Calu3 (cell line): ENCODE results near the gene ATP1A2. TPM values are rescaled to one million over a fixed set of nuclear protein-coding genes. Genes with fewer than 3 reads are reported as not detected.

Experiments used
- BruUV-seq: library from RNA; stranded (reverse); fragments of 400-500 nt; replicated peaks from 2 replicates; lab custom pipeline; 2021; lab: Mats Ljungman, UMichigan
- CTCF ChIA-PET: fragments of 300-600 bp; sonication (Branson Sonifier 250); formaldehyde crosslinking; loops from one replicate; lab custom pipeline; 2022; ENCODE audit warnings: antibody characterized with exemption; lab: Charles Lee
- DNase-seq: peaks from one replicate; pipeline ENCODE4 v3.0.0; 2022
- H3K27ac Mint-ChIP-seq: one replicate; pipeline ENCODE4 v1.8.0; 2022; ENCODE audit warnings: mixed read lengths; ENCODE audit not compliant: unreplicated experiment
- H3K27me3 Mint-ChIP-seq: one replicate; pipeline ENCODE4 v1.8.0; 2022; ENCODE audit warnings: mixed read lengths; ENCODE audit not compliant: unreplicated experiment
- H3K36me3 Mint-ChIP-seq: one replicate; pipeline ENCODE4 v1.8.0; 2022; ENCODE audit warnings: mild to moderate bottlenecking, moderate library complexity, mixed read lengths; ENCODE audit not compliant: insufficient read depth, unreplicated experiment
- H3K4me1 Mint-ChIP-seq: one replicate; pipeline ENCODE4 v1.8.0; 2022; ENCODE audit warnings: mild to moderate bottlenecking, low read depth, mixed read lengths; ENCODE audit not compliant: unreplicated experiment
- H3K4me3 Mint-ChIP-seq: one replicate; pipeline ENCODE4 v1.8.0; 2022; ENCODE audit warnings: mild to moderate bottlenecking, low read depth, moderate library complexity, mixed read lengths; ENCODE audit not compliant: unreplicated experiment
- H3K9me3 Mint-ChIP-seq: one replicate; pipeline ENCODE4 v1.8.0; 2022; ENCODE audit warnings: low read depth, mixed read lengths; ENCODE audit not compliant: unreplicated experiment
- intact Hi-C: fragments of 100-400 bp; cut with micrococcal nuclease; formaldehyde crosslinking; loops from one replicate; pipeline ENCODE4 v1.10.0; 2022; ENCODE audit not compliant: unreplicated experiment
- total RNA-seq: library from RNA; stranded (reverse); gene quantifications from 2 replicates; pipeline ENCODE4 v1.2.3, GENCODE V29; 2022
- TF ChIP-seq, protein P1 (sequence below): fragments of 200-600 bp; IDR thresholded peaks from one replicate; pipeline ENCODE4 v1.8.0; 2022; ENCODE audit warnings: antibody characterized with exemption; ENCODE audit not compliant: unreplicated experiment

Gene ATP1A2
- total RNA-seq, 1 experiment from 2014 or later: not detected

DNA sequence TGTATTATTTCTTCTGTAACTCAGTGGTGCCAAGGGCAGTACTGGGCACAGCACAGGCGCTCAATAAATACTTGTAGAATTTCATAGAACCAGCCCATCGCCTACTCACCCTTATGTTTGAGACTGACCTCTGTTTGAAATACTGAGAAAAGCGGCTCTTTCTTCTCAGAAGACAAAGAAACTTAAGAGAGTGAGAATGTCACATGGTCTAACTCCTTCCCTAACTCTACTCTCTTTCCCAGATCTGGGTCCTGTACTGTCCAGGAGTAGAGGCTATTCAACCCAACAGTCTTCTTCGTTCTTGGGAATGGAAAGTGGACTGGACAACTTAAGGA, 21.3 kb upstream of the ATP1A2 start:
- Mint-ChIP-seq H3K9me3 (no peaks in the 10 kb centered on the region), H3K27me3 (no peaks in the 10 kb centered on the region), H3K27ac (no peak overlapping the region), H3K36me3 (peaks cover 19% of the 10 kb centered on the region), H3K4me3 (no peak overlapping the region), H3K4me1 (peaks cover 13% of the 10 kb centered on the region)
- CTCF ChIA-PET: no interaction called here
- DNase-seq: no peak
- TF ChIP-seq, protein P1, sequence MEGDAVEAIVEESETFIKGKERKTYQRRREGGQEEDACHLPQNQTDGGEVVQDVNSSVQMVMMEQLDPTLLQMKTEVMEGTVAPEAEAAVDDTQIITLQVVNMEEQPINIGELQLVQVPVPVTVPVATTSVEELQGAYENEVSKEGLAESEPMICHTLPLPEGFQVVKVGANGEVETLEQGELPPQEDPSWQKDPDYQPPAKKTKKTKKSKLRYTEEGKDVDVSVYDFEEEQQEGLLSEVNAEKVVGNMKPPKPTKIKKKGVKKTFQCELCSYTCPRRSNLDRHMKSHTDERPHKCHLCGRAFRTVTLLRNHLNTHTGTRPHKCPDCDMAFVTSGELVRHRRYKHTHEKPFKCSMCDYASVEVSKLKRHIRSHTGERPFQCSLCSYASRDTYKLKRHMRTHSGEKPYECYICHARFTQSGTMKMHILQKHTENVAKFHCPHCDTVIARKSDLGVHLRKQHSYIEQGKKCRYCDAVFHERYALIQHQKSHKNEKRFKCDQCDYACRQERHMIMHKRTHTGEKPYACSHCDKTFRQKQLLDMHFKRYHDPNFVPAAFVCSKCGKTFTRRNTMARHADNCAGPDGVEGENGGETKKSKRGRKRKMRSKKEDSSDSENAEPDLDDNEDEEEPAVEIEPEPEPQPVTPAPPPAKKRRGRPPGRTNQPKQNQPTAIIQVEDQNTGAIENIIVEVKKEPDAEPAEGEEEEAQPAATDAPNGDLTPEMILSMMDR: no peak
- intact Hi-C loops: no loop called here
- BruUV-seq: no TSS peak

DNA sequence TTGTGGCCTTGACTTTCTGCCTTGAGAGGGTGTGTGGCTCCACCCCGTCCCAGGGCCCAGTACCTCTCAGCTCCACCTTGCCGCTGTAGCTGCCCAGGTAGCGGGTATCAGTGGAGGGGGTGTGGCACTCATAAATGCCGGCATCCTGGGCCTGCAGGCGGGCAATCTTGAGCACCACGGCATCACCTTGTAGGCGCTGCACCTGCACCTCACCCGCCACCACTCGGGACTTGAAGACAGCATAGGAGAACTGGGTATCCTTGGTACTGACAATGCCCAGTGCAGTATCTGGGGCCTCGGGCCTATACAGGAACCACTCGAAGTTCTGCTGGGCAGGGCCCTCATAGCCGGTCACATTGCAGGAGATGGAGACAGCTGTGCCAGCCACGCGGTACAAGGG, 20.8 kb upstream of the ATP1A2 start:
- intact Hi-C loops: no loop called here

DNA sequence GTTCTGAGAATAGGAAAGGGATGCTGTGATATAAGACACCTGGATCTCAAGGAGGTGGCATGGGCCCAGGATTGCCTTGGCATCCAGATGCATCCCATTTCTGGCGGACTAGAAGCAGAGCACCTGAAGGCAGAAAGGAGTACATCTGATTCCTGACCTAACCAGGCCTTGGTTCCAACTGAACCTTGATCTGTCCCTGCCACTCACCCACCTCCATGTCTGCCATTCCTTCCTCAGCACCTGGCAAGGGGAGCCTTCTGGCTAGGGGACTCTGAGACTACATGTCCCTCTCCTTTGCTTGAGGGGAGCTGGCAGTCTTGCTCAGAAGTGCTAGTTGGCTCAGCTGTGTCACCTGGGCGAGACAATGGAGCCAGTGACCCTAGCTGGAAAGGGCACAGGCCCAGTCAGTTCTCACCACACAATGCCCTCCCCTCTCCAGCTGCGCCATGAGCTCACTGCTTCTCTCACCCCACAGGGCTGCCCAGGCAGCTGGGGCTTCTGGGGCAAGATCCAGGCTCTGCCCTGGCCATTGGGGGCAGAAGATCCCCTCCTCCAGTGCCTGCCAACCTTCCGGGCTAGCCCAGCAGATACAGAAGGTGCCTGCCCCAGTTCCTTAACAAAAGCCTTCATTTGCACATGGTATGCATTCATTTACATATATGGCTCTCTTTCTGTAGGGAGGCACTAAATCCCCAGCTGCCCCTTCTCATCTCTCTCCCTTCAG, 20.0 kb upstream of the ATP1A2 start:
- Mint-ChIP-seq H3K4me3 (no peak overlapping the region), H3K9me3 (no peaks in the 10 kb centered on the region), H3K4me1 (peaks cover 20% of the 10 kb centered on the region), H3K36me3 (peaks cover 25% of the 10 kb centered on the region), H3K27ac (no peak overlapping the region), H3K27me3 (no peaks in the 10 kb centered on the region)
- no peak for DNase-seq
- BruUV-seq: no TSS peak
- CTCF ChIA-PET: interaction anchor here (0.5 kb wide), 1 partner anchor 126 kb away, joined by 5 read pairs; no protein-coding TSS in a partner anchor
- TF ChIP-seq, protein P1: no peak
- intact Hi-C loops: no loop called here

More for the DNA sequence above, 20.8 kb upstream of the ATP1A2 start:
- no TSS peak for BruUV-seq
- Mint-ChIP-seq H3K36me3 (peaks cover 24% of the 10 kb centered on the region), H3K4me3 (no peak overlapping the region), H3K9me3 (no peaks in the 10 kb centered on the region), H3K4me1 (peaks cover 19% of the 10 kb centered on the region), H3K27ac (no peak overlapping the region), H3K27me3 (no peaks in the 10 kb centered on the region)
- no peak for DNase-seq
- TF ChIP-seq, protein P1: no peak
- CTCF ChIA-PET: no interaction called here

DNA sequence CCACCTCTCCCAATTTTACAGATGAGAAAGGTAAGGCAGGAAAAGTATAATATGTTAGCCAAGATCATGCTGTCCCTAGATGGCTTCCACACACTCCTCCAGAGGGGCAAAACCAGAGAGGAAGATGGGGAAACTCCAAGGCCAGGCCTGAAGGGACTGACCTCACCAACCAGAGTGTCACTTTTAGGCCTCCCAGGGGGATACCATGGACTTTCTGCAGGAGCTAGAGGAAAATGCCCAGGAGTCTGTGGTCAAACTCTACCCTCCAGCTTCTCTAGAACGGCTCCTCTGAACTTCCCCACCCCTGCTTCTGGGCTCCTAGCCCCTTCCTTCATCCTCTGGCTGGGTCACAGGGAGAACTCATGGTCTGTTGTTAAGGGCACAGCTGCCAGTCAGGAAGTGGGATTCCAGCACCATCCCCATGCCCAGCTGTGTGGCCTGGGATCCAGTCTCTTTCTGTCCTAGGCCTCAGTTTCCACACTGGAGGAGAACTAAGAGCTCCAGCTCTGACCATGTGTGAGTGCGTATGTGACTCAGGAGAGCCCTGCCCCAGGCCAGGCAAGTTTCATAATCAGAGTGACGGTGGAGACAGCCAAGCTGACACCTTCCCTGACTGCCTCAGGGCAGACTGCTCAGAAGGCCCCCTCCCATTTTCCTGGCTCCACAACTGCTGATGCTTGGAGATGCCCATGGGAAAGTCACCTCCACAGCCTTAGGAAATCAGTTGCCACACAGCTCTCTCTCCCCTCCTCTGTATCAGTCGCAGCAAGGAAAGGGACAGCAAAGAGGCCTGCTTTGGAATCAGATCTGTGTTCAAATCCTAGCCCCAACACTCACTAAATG, 19.1 kb upstream of the ATP1A2 start:
- TF ChIP-seq, protein P1: no peak
- BruUV-seq: no TSS peak
- CTCF ChIA-PET: interaction anchor here (0.5 to 0.7 kb wide), 2 partner anchors 123 to 125 kb away, joined by 3 to 5 read pairs; no protein-coding TSS in a partner anchor
- Mint-ChIP-seq H3K9me3 (no peaks in the 10 kb centered on the region), H3K27ac (no peak overlapping the region), H3K27me3 (no peaks in the 10 kb centered on the region), H3K4me1 (peaks cover 27% of the 10 kb centered on the region), H3K36me3 (peaks cover 25% of the 10 kb centered on the region), H3K4me3 (no peak overlapping the region)
- DNase-seq: no peak
- intact Hi-C loops: no loop called here
